ENCODE results near the gene GPR83.

DNA sequence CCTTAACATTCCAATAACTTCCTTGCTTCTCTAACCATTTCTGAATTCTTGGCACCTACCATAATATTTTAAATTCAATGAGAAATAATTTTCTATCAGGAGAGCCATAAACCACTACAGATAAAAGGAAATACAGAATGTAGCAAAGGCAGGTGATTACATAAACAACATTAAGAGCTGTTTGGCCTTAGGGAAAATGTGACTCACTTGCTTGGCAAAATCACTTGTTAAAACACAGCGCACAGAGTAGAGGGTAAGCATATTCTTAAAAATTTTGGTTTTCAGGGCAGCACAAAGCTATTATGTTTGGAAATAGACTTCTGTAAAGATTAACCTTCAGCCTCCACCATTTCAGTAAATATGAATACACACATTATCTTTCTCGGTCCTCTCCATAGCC lies 70.4 kb downstream of the GPR83 start:
- TF ChIP-seq, protein P1, sequence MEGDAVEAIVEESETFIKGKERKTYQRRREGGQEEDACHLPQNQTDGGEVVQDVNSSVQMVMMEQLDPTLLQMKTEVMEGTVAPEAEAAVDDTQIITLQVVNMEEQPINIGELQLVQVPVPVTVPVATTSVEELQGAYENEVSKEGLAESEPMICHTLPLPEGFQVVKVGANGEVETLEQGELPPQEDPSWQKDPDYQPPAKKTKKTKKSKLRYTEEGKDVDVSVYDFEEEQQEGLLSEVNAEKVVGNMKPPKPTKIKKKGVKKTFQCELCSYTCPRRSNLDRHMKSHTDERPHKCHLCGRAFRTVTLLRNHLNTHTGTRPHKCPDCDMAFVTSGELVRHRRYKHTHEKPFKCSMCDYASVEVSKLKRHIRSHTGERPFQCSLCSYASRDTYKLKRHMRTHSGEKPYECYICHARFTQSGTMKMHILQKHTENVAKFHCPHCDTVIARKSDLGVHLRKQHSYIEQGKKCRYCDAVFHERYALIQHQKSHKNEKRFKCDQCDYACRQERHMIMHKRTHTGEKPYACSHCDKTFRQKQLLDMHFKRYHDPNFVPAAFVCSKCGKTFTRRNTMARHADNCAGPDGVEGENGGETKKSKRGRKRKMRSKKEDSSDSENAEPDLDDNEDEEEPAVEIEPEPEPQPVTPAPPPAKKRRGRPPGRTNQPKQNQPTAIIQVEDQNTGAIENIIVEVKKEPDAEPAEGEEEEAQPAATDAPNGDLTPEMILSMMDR (IDR thresholded peaks at IDR 0.05), result no peak
- TF ChIP-seq POLR2A (IDR thresholded peaks at IDR 0.05), result no peak

Measured in body of pancreas (tissue), 4 donors.